M059J (cell line): ENCODE data around the gene LRRIQ3. TPM values are rescaled to one million over a fixed set of nuclear protein-coding genes. Genes with fewer than 3 reads are reported as not detected.
"Not testable (repeated sequence)": the region's sequence is repeated elsewhere in the genome, so short reads cannot be mapped to it uniquely, and the experiment has no call there.

Experiments
- DNase-seq: peaks from one replicate; pipeline ENCODE4 v3.0.0-alpha.2; 2012; ENCODE audit warnings: low read depth
- total RNA-seq: library from RNA; depleted of rRNA; stranded (reverse); fragments of >200 nt; shearing (Covaris generic); gene quantifications from 2 replicates; pipeline ENCODE4 v1.2.3, GENCODE V29; 2014; rRNA removed

LRRIQ3 gene
- 0.37 and 2.7 TPM in 2 replicates for total RNA-seq

GRCh38 chr1:74197657-74198552 is at the start of gene LRRIQ3, which contains the start of gene FPGT:
Gene LRRIQ3 (minus strand): TSS chr1:74198176. CDS start chr1:74183684, 14,492 bp downstream.
Gene FPGT (plus strand): TSS chr1:74198242. CDS start chr1:74198279, 37 bp downstream.
- peak; percentile 95 for DNase-seq

- peak; percentile 10 for DNase-seq
Measured at GRCh38 chr1:74246315-74246714, 48.3 kb upstream of the LRRIQ3 start.

- DNase-seq = no peak
Measured at GRCh38 chr1:74245168-74245772, 47.3 kb upstream of the LRRIQ3 start.

- DNase-seq = no peak
Measured at GRCh38 chr1:74237787-74238186, 39.8 kb upstream of the LRRIQ3 start.

- DNase-seq = no peak
Measured at GRCh38 chr1:74237035-74237434, 39.1 kb upstream of the LRRIQ3 start.

GRCh38 chr1:74236440-74236839 is 38.5 kb upstream of the LRRIQ3 start:
- DNase-seq = no peak

GRCh38 chr1:74235153-74235552 is 37.2 kb upstream of the LRRIQ3 start, which contains the start of gene TNNI3K:
Gene TNNI3K (plus strand): TSS chr1:74235387. CDS start chr1:74235452, 65 bp downstream.
- DNase-seq = no peak

- no peak for DNase-seq
Measured at GRCh38 chr1:74223453-74223852, 25.5 kb upstream of the LRRIQ3 start.

- DNase-seq = no peak
Measured at GRCh38 chr1:74222701-74223100, 24.7 kb upstream of the LRRIQ3 start.

GRCh38 chr1:74215229-74215628 is 17.3 kb upstream of the LRRIQ3 start:
- DNase-seq = no peak

- DNase-seq = no peak
Measured at GRCh38 chr1:74205266-74205665, 7.3 kb upstream of the LRRIQ3 start.

- DNase-seq = no peak
Measured at GRCh38 chr1:74199504-74199903, 1.5 kb upstream of the LRRIQ3 start.

GRCh38 chr1:74197255-74197654 is 721 bp downstream of the LRRIQ3 start:
- DNase-seq = no peak

GRCh38 chr1:74195339-74195738 is 2.6 kb downstream of the LRRIQ3 start:
- no peak for DNase-seq

GRCh38 chr1:74193908-74194307 is 4.1 kb downstream of the LRRIQ3 start:
- DNase-seq = peak; percentile 33

- no peak for DNase-seq
Measured at GRCh38 chr1:74180490-74180889, 17.5 kb downstream of the LRRIQ3 start.

- DNase-seq = not testable (repeated sequence)
Measured at GRCh38 chr1:74174423-74174822, 23.6 kb downstream of the LRRIQ3 start.

GRCh38 chr1:74162333-74162732 is 35.6 kb downstream of the LRRIQ3 start:
- DNase-seq = no peak

- peak; percentile 0 for DNase-seq
Measured at GRCh38 chr1:74161497-74161896, 36.5 kb downstream of the LRRIQ3 start.

- no peak for DNase-seq
Measured at GRCh38 chr1:74160046-74160445, 37.9 kb downstream of the LRRIQ3 start.

- no peak for DNase-seq
Measured at GRCh38 chr1:74145086-74145485, 52.9 kb downstream of the LRRIQ3 start.

- not testable (repeated sequence) for DNase-seq
Measured at GRCh38 chr1:74117370-74117769, 80.6 kb downstream of the LRRIQ3 start.

GRCh38 chr1:74113333-74113732 is 84.6 kb downstream of the LRRIQ3 start:
- DNase-seq = no peak
